B cell (primary cell): ENCODE results near the gene IFNA2.

ENCODE experiments used
- EZH2 ChIP-seq: IDR thresholded peaks from 2 replicates; pipeline ENCODE4 v1.6.1; 2012; ENCODE audit warnings: borderline replicate concordance, low read depth, mild to moderate bottlenecking, moderate library complexity, low read length; ENCODE audit not compliant: insufficient read depth, poor library complexity, severe bottlenecking
- TF ChIP-seq, protein P1 (sequence below): fragments of 200-600 bp; IDR thresholded peaks from one replicate; pipeline ENCODE4 v1.8.0; 2022; ENCODE audit warnings: antibody characterized with exemption, mild to moderate bottlenecking

DNA sequence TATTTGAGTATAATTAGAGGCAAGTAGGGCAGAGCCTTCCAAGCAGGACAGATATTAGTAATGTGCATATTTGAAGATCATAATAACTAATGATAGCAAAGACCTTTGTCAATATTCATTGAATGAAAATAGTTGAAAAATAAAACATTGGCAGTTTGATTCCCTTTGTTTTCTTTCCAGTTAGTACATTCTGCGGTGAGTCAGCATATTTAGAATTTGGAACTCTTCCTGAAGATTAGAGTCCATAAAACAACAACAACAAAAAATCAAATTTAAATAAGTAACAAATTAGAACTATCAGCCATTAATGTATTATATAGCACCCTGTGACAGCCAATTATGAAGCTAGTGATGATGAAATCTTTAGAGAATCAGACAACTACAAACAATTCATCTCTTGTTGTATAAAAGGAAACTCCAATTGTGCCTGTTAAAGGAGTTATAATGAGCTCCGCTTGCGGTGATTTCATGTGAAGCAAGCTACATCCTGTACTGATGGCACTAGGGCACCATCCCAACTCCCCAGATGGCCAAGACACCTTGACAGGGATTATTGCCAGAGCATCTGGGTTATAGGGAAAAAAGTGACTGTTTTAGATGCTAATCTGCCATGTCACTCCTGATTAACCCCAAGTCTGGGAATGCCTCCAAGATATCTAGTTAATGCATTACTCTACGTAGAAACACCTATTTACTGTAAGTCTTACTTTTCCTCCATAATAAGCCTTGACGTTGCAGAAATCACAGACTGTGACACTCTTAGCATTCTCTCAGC is 30.5 kb upstream of the IFNA2 start:
- TF ChIP-seq, protein P1, sequence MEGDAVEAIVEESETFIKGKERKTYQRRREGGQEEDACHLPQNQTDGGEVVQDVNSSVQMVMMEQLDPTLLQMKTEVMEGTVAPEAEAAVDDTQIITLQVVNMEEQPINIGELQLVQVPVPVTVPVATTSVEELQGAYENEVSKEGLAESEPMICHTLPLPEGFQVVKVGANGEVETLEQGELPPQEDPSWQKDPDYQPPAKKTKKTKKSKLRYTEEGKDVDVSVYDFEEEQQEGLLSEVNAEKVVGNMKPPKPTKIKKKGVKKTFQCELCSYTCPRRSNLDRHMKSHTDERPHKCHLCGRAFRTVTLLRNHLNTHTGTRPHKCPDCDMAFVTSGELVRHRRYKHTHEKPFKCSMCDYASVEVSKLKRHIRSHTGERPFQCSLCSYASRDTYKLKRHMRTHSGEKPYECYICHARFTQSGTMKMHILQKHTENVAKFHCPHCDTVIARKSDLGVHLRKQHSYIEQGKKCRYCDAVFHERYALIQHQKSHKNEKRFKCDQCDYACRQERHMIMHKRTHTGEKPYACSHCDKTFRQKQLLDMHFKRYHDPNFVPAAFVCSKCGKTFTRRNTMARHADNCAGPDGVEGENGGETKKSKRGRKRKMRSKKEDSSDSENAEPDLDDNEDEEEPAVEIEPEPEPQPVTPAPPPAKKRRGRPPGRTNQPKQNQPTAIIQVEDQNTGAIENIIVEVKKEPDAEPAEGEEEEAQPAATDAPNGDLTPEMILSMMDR: no peak
- no peak for TF ChIP-seq EZH2
